HCT116 (cell line): ENCODE results near the gene PDIK1L. TPM values are rescaled to one million over a fixed set of nuclear protein-coding genes. Genes with fewer than 3 reads are reported as not detected.

ENCODE experiments used
- ATAC-seq: fragments of 200-7000 bp; cut with Tn5 transposase; 2 replicates; pipeline ENCODE4 v1.9.1; 2020; ENCODE audit warnings: mild to moderate bottlenecking, moderate library complexity
- BruUV-seq: library from RNA; stranded (reverse); fragments of 400-500 nt; replicated peaks from 2 replicates; lab custom pipeline; 2021; lab: Mats Ljungman, UMichigan
- CTCF ChIA-PET: fragments of 300-600 bp; sonication (Branson Sonifier 250); formaldehyde crosslinking; loops from one replicate; lab custom pipeline; 2021; ENCODE audit warnings: antibody characterized with exemption; lab: Charles Lee
- POLR2A ChIA-PET: fragments of 300-600, 350-600 bp; sonication (Branson Sonifier 250); formaldehyde crosslinking; loops from one replicate; lab custom pipeline; 2021; ENCODE audit warnings: antibody characterized with exemption; lab: Charles Lee
- RAD21 ChIA-PET, 2 experiments: fragments of 300-600 bp; sonication (Branson Sonifier 250); formaldehyde crosslinking; loops; one replicate each; lab custom pipeline; 2023; ENCODE audit warnings: low total read pairs in 2 of 2; ENCODE audit not compliant: uncharacterized antibody in 2 of 2, unreplicated experiment in 2 of 2, low non-redundant PET in 1 of 2; lab: Charles Lee
- DNase-seq: peaks from one replicate; pipeline ENCODE4 v3.0.0-alpha.2; 2010; ENCODE audit warnings: low read depth, low spot score
- H2AFZ ChIP-seq: fragments of 200-600 bp; shearing (Covaris generic), sonication (generic); 2 replicates; pipeline ENCODE4 v1.6.1; 2017; ENCODE audit warnings: low read depth, mixed run types, mixed read lengths, antibody characterized with exemption, low read length; ENCODE audit not compliant: poor library complexity, severe bottlenecking
- H3K27ac ChIP-seq: 2 replicates; pipeline ENCODE4 v1.5.1; 2012; ENCODE audit warnings: low read depth, low read length
- H3K27me3 ChIP-seq: fragments of 200-600 bp; sonication (generic); 2 replicates; pipeline ENCODE4 v1.6.1; 2016; ENCODE audit warnings: mixed run types, low read length, mixed read lengths; ENCODE audit not compliant: insufficient read depth
- H3K36me3 ChIP-seq, 2 experiments: fragments of 200-500 bp in 1 of 2; fragments of 200-600 bp in 1 of 2; sonication (Bioruptor generic) in 1 of 2; sonication (generic) in 1 of 2; 2 replicates each; pipeline versions ENCODE4 v1.5.1 to v1.6.1; 2014 to 2016; ENCODE audit warnings: low read length in 2 of 2, inconsistent platforms in 1 of 2, mixed read lengths in 1 of 2, mixed run types in 1 of 2; ENCODE audit not compliant: insufficient read depth in 2 of 2, control insufficient read depth in 1 of 2
- H3K4me1 ChIP-seq, 2 experiments: fragments of 200-600 bp in 1 of 2; sonication (generic) in 1 of 2; 2 replicates each; pipeline versions ENCODE4 v1.5.1 to v1.6.1; 2012 to 2017; ENCODE audit warnings: low read length in 2 of 2, inconsistent platforms in 1 of 2, mild to moderate bottlenecking in 1 of 2, mixed read lengths in 1 of 2, mixed run types in 1 of 2, moderate library complexity in 1 of 2; ENCODE audit not compliant: insufficient read depth in 2 of 2, control insufficient read depth in 1 of 2
- H3K4me2 ChIP-seq: fragments of 200-600 bp; sonication (generic); 2 replicates; pipeline ENCODE4 v1.6.1; 2017; ENCODE audit warnings: mixed run types, low read length, mixed read lengths
- H3K4me3 ChIP-seq, 2 experiments: fragments of 200-600 bp in 1 of 2; sonication (generic) in 1 of 2; replicated peaks in 1 of 2; 2 replicates each; pipeline ENCODE4 v1.5.1; 2011 to 2016; ENCODE audit warnings: low read length in 2 of 2, control low read depth in 1 of 2, low read depth in 1 of 2, mild to moderate bottlenecking in 1 of 2, mixed read lengths in 1 of 2, mixed run types in 1 of 2
- H3K79me2 ChIP-seq: fragments of 200-600 bp; sonication (generic); 2 replicates; pipeline ENCODE4 v1.6.1; 2017; ENCODE audit warnings: mild to moderate bottlenecking, mixed run types, low read length, moderate library complexity, mixed read lengths; ENCODE audit not compliant: insufficient read depth
- H3K9ac ChIP-seq: fragments of 200-600 bp; sonication (generic); 2 replicates; pipeline ENCODE4 v1.6.1; 2016; ENCODE audit warnings: low read length, mixed read lengths
- H3K9me2 ChIP-seq: fragments of 200-600 bp; sonication (generic), shearing (Covaris generic); 2 replicates; pipeline ENCODE4 v1.6.1; 2017; ENCODE audit warnings: mixed run types, mild to moderate bottlenecking, moderate library complexity; ENCODE audit not compliant: insufficient read depth
- H3K9me3 ChIP-seq, 2 experiments: fragments of 200-500 bp in 1 of 2; fragments of 200-600 bp in 1 of 2; sonication (Bioruptor generic) in 1 of 2; sonication (generic) in 1 of 2; 2 replicates each; pipeline ENCODE4 v1.6.1; 2014 to 2017; ENCODE audit warnings: low read length in 2 of 2, mixed read lengths in 2 of 2, inconsistent platforms in 1 of 2, low read depth in 1 of 2, mild to moderate bottlenecking in 1 of 2, mixed run types in 1 of 2, moderate library complexity in 1 of 2; ENCODE audit not compliant: control insufficient read depth in 1 of 2, insufficient read depth in 1 of 2
- H4K20me1 ChIP-seq: fragments of 200-600 bp; sonication (generic), shearing (Covaris generic); 2 replicates; pipeline ENCODE4 v1.6.1; 2017; ENCODE audit warnings: mixed run types, mild to moderate bottlenecking, moderate library complexity; ENCODE audit not compliant: insufficient read depth
- ATF3 ChIP-seq: IDR thresholded peaks from 2 replicates; pipeline ENCODE4 v1.6.1; 2012
- CTCF ChIP-seq, 3 experiments: fragments of 200-600 bp in 1 of 3; sonication (generic) in 1 of 3; IDR thresholded peaks in 2 of 3; conservative IDR thresholded peaks in 1 of 3; 2 replicates each; pipeline ENCODE4 v1.5.1; 2012 to 2017; ENCODE audit warnings: low read depth in 2 of 3, low read length in 2 of 3, antibody characterized with exemption in 1 of 3, borderline replicate concordance in 1 of 3, control low read depth in 1 of 3, mild to moderate bottlenecking in 1 of 3, mixed read lengths in 1 of 3, mixed run types in 1 of 3, moderate library complexity in 1 of 3; ENCODE audit not compliant: insufficient read depth in 1 of 3
- ELF1 ChIP-seq: IDR thresholded peaks from 2 replicates; pipeline ENCODE4 v1.6.1; 2012; ENCODE audit warnings: low read depth, borderline replicate concordance
- EZH2 ChIP-seq: fragments of 200-600 bp; sonication (generic); IDR thresholded peaks from 2 replicates; pipeline ENCODE4 v1.6.1; 2017; ENCODE audit warnings: antibody characterized with exemption, mixed run types
- EZH2phosphoT487 ChIP-seq: fragments of 200-600 bp; IDR thresholded peaks from 2 replicates; pipeline ENCODE4 v1.6.1; 2018; ENCODE audit warnings: antibody characterized with exemption, borderline replicate concordance
- FOSL1 ChIP-seq: IDR thresholded peaks from 2 replicates; pipeline ENCODE4 v1.6.1; 2012; ENCODE audit warnings: low read depth
- JUND ChIP-seq: IDR thresholded peaks from 2 replicates; pipeline ENCODE4 v1.6.1; 2012
- POLR2A ChIP-seq: IDR thresholded peaks from 2 replicates; pipeline ENCODE4 v1.7.0; 2011; ENCODE audit warnings: borderline replicate concordance; ENCODE audit not compliant: insufficient read depth, insufficient read length; ENCODE audit errors: extremely low read depth
- POLR2AphosphoS5 ChIP-seq: IDR thresholded peaks from 2 replicates; pipeline ENCODE4 v1.6.1; 2011; ENCODE audit warnings: mild to moderate bottlenecking, low read depth, low read length, moderate library complexity
- REST ChIP-seq: IDR thresholded peaks from 2 replicates; pipeline ENCODE4 v1.6.1; 2012; ENCODE audit warnings: low read depth
- SIN3A ChIP-seq: IDR thresholded peaks from 2 replicates; pipeline ENCODE4 v1.6.1; 2012; ENCODE audit warnings: low read depth
- SRF ChIP-seq: IDR thresholded peaks from 2 replicates; pipeline ENCODE4 v1.6.1; 2012; ENCODE audit warnings: low read depth
- TCF7L2 ChIP-seq: IDR thresholded peaks from 2 replicates; pipeline ENCODE4 v1.7.0; 2011; ENCODE audit warnings: borderline replicate concordance, inconsistent platforms; ENCODE audit not compliant: insufficient read depth, insufficient read length; ENCODE audit errors: extremely low read depth
- YY1 ChIP-seq: IDR thresholded peaks from 2 replicates; pipeline ENCODE4 v1.6.1; 2011; ENCODE audit warnings: low read length, low read depth, moderate library complexity, mild to moderate bottlenecking; ENCODE audit not compliant: insufficient replicate concordance; ENCODE audit errors: extremely low read depth
- ZBTB33 ChIP-seq: IDR thresholded peaks from 2 replicates; pipeline ENCODE4 v1.6.1; 2011; ENCODE audit warnings: mild to moderate bottlenecking, low read length, moderate library complexity; ENCODE audit not compliant: insufficient replicate concordance; ENCODE audit errors: extremely low read depth
- ZFX ChIP-seq: fragments of 450-650 bp; IDR thresholded peaks from 2 replicates; pipeline ENCODE4 v1.6.1; 2017
- intact Hi-C: fragments of 100-400 bp; cut with micrococcal nuclease; formaldehyde crosslinking; loops from 2 replicates; pipeline ENCODE4 v1.10.0; 2022
- total RNA-seq: library from RNA; stranded (reverse); gene quantifications from one replicate; pipeline ENCODE4 v1.2.1, GENCODE V29; 2021; ENCODE audit not compliant: unreplicated experiment
- TF ChIP-seq, protein P1 (sequence below): IDR thresholded peaks from 2 replicates; pipeline ENCODE4 v1.6.1; 2012

The PDIK1L gene
- total RNA-seq, 1 experiment from 2014 or later = 8.8 TPM

- no peaks in the 10 kb centered on the region for H3K36me3 ChIP-seq
- H3K4me1 ChIP-seq = peaks cover 4 to 6% of the 10 kb centered on the region in 2 experiments; a peak in 2 of 4 replicates
- TF ChIP-seq EZH2 (no peak), TCF7L2 (no peak), YY1 (no peak), SRF (no peak), FOSL1 (no peak), POLR2AphosphoS5 (no peak), ELF1 (no peak), ATF3 (no peak), ZFX (no peak), CTCF (IDR thresholded peaks at IDR 0.05 in 2 of 3, conservative IDR thresholded peaks at IDR 0.05 in 1 of 3; ENCODE audit: borderline replicate concordance in 1 of 3, insufficient read depth in 1 of 3, low read depth in 2 of 3, low read length in 2 of 3) (no peak), JUND (no peak), ZBTB33 (no peak), SIN3A (no peak), POLR2A (no peak), REST (no peak), EZH2phosphoT487 (no peak)
- TF ChIP-seq, protein P1, sequence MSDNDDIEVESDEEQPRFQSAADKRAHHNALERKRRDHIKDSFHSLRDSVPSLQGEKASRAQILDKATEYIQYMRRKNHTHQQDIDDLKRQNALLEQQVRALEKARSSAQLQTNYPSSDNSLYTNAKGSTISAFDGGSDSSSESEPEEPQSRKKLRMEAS = no peak
- H3K9me3 ChIP-seq = no peaks in the 10 kb centered on the region
- ChIA-PET CTCF (no interaction called here), RAD21 (no interaction called here), POLR2A (no interaction called here)
- no peak overlapping the region for H3K27ac ChIP-seq
- ATAC-seq = no peak
- intact Hi-C loops = no loop called here
- no peaks in the 10 kb centered on the region for H4K20me1 ChIP-seq
- H3K9ac ChIP-seq = no peak overlapping the region
- BruUV-seq = no TSS peak
- no peak overlapping the region for H3K4me3 ChIP-seq
- H2AFZ ChIP-seq = no peak overlapping the region
- H3K4me2 ChIP-seq = no peak overlapping the region
- no peak for DNase-seq
- no peaks in the 10 kb centered on the region for H3K79me2 ChIP-seq
- no peaks in the 10 kb centered on the region for H3K9me2 ChIP-seq
- no peaks in the 10 kb centered on the region; the same call in 1 of the 2 replicates for H3K27me3 ChIP-seq
These were observed 40.7 kb upstream of the PDIK1L start for GRCh38 chr1:26070963-26071342.
